Measurements from ENCODE around the gene LRBA. TPM values are rescaled to one million over a fixed set of nuclear protein-coding genes. Genes with fewer than 3 reads are reported as not detected.

Gene LRBA
- total and polyA plus RNA-seq, 9 of the 15 experiments (the other 6 are each of a cell fraction or from before 2014, with no cell fraction given), result 24.2 to 88.7 (median 59.7) TPM

DNA sequence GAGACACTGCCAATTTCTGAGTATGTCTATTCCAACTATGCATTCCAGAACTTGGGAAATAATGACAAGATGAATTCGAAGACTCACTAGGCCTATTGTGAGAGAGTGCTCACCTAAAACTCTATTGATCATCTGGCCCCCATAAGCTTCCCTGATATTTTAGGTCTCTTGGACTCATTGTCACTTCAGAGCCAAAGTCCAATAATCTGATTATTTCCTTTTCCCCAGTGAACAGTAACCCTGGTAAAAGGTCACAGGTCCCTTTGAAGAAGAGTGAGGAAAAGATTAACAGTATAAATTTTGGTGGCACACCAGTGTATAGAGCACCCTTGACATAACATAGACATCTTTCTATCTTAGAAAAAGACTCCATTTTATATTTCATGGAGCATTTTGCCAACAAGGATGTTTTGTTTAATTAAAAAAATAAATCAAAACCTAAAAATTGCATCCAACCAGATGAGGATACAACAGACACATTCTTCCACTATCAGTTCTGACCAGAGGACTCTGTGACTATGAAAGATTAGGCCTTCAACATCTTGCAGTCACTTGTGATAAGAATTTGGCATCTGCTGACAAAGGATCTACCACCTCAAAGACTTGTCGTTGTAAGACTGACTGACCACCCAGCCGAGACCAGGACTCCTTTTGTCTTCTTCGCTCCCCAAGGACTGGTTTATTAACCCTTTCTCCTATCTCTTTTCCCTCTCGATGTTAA lies 241.2 kb downstream of the LRBA start (continued):
- TF ChIP-seq, protein P1, sequence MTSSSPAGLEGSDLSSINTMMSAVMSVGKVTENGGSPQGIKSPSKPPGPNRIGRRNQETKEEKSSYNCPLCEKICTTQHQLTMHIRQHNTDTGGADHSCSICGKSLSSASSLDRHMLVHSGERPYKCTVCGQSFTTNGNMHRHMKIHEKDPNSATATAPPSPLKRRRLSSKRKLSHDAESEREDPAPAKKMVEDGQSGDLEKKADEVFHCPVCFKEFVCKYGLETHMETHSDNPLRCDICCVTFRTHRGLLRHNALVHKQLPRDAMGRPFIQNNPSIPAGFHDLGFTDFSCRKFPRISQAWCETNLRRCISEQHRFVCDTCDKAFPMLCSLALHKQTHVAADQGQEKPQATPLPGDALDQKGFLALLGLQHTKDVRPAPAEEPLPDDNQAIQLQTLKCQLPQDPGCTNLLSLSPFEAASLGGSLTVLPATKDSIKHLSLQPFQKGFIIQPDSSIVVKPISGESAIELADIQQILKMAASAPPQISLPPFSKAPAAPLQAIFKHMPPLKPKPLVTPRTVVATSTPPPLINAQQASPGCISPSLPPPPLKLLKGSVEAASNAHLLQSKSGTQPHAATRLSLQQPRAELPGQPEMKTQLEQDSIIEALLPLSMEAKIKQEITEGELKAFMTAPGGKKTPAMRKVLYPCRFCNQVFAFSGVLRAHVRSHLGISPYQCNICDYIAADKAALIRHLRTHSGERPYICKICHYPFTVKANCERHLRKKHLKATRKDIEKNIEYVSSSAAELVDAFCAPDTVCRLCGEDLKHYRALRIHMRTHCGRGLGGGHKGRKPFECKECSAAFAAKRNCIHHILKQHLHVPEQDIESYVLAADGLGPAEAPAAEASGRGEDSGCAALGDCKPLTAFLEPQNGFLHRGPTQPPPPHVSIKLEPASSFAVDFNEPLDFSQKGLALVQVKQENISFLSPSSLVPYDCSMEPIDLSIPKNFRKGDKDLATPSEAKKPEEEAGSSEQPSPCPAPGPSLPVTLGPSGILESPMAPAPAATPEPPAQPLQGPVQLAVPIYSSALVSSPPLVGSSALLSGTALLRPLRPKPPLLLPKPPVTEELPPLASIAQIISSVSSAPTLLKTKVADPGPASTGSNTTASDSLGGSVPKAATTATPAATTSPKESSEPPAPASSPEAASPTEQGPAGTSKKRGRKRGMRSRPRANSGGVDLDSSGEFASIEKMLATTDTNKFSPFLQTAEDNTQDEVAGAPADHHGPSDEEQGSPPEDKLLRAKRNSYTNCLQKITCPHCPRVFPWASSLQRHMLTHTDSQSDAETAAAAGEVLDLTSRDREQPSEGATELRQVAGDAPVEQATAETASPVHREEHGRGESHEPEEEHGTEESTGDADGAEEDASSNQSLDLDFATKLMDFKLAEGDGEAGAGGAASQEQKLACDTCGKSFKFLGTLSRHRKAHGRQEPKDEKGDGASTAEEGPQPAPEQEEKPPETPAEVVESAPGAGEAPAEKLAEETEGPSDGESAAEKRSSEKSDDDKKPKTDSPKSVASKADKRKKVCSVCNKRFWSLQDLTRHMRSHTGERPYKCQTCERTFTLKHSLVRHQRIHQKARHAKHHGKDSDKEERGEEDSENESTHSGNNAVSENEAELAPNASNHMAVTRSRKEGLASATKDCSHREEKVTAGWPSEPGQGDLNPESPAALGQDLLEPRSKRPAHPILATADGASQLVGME (CRISPR knock-in tag; IDR thresholded peaks at IDR 0.05), result no peak
- TF ChIP-seq NELFE (IDR thresholded peaks at IDR 0.05; ENCODE audit: insufficient read depth, insufficient read length), result no peak
- TF ChIP-seq ZNF764 (CRISPR knock-in tag; IDR thresholded peaks at IDR 0.05; ENCODE audit: low read depth), result no peak
- TF ChIP-seq ADNP (tag; IDR thresholded peaks at IDR 0.05), result no peak
- peak; percentile 85 for TF ChIP-seq EP300 (IDR thresholded peaks at IDR 0.05; ENCODE audit: low read length)
- TF ChIP-seq CTBP1 (IDR thresholded peaks at IDR 0.05; ENCODE audit: borderline replicate concordance), result no peak; the same call in 1 of the 2 replicates
- TF ChIP-seq ZNF766 (CRISPR knock-in tag; conservative IDR thresholded peaks at IDR 0.05), result peak; percentile 84
- TF ChIP-seq, protein P2, sequence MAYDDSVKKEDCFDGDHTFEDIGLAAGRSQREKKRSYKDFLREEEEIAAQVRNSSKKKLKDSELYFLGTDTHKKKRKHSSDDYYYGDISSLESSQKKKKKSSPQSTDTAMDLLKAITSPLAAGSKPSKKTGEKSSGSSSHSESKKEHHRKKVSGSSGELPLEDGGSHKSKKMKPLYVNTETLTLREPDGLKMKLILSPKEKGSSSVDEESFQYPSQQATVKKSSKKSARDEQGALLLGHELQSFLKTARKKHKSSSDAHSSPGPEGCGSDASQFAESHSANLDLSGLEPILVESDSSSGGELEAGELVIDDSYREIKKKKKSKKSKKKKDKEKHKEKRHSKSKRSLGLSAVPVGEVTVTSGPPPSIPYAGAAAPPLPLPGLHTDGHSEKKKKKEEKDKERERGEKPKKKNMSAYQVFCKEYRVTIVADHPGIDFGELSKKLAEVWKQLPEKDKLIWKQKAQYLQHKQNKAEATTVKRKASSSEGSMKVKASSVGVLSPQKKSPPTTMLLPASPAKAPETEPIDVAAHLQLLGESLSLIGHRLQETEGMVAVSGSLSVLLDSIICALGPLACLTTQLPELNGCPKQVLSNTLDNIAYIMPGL (CRISPR knock-in tag; IDR thresholded peaks at IDR 0.05), result no peak
- TF ChIP-seq MEIS2 (IDR thresholded peaks at IDR 0.05; ENCODE audit: partially characterized antibody), result peak; percentile 74
- no peak for TF ChIP-seq NFYB (IDR thresholded peaks at IDR 0.05; ENCODE audit: extremely low read depth, insufficient read length)
- no peak for TF ChIP-seq ZNF77 (CRISPR knock-in tag; IDR thresholded peaks at IDR 0.05)
- no peak for TF ChIP-seq NR2F6 (CRISPR knock-in tag; IDR thresholded peaks at IDR 0.05)
- TF ChIP-seq, protein P3, sequence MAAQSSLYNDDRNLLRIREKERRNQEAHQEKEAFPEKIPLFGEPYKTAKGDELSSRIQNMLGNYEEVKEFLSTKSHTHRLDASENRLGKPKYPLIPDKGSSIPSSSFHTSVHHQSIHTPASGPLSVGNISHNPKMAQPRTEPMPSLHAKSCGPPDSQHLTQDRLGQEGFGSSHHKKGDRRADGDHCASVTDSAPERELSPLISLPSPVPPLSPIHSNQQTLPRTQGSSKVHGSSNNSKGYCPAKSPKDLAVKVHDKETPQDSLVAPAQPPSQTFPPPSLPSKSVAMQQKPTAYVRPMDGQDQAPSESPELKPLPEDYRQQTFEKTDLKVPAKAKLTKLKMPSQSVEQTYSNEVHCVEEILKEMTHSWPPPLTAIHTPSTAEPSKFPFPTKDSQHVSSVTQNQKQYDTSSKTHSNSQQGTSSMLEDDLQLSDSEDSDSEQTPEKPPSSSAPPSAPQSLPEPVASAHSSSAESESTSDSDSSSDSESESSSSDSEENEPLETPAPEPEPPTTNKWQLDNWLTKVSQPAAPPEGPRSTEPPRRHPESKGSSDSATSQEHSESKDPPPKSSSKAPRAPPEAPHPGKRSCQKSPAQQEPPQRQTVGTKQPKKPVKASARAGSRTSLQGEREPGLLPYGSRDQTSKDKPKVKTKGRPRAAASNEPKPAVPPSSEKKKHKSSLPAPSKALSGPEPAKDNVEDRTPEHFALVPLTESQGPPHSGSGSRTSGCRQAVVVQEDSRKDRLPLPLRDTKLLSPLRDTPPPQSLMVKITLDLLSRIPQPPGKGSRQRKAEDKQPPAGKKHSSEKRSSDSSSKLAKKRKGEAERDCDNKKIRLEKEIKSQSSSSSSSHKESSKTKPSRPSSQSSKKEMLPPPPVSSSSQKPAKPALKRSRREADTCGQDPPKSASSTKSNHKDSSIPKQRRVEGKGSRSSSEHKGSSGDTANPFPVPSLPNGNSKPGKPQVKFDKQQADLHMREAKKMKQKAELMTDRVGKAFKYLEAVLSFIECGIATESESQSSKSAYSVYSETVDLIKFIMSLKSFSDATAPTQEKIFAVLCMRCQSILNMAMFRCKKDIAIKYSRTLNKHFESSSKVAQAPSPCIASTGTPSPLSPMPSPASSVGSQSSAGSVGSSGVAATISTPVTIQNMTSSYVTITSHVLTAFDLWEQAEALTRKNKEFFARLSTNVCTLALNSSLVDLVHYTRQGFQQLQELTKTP (IDR thresholded peaks at IDR 0.05; ENCODE audit: low read depth in 1 of 2, partially characterized antibody in 2 of 2), result no peak
- TF ChIP-seq TRIM28 (IDR thresholded peaks at IDR 0.05), result no peak
- TF ChIP-seq EHMT2 (IDR thresholded peaks at IDR 0.05), result no peak
- no peak for TF ChIP-seq U2AF2 (optimal IDR thresholded peaks at IDR 0.05; ENCODE audit: low read depth, low read length)
- no peak for TF ChIP-seq TCF7L2 (IDR thresholded peaks at IDR 0.05; ENCODE audit: low read depth, low read length)
- no peak for TF ChIP-seq ZKSCAN8 (CRISPR knock-in tag; IDR thresholded peaks at IDR 0.05)

All from K562 (cell line).